ENCODE results near the gene GXYLT2. TPM values are rescaled to one million over a fixed set of nuclear protein-coding genes. Genes with fewer than 3 reads are reported as not detected.

The GXYLT2 gene
- total and polyA plus RNA-seq, 2 donors (not counting 1 experiment from before 2014, with no cell fraction given) = 6.6 to 25.9 TPM

DNA sequence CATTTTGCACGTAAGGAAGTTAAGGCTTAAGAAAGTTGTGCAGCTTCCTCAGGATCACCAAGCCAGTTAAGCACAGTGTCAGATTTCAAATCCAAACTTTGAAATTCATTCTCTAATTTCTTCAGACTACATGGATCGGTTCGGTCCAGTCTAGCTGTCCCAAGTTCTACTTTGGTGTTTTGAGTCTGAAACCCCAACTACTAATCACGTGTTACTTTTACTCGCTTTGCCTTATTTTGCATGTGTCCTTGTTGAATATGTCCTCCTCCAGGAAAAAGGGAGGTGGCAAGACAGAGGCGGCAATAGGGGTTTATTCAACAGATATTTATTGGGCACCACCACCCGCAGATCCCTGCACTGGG lies 522 bp upstream of the GXYLT2 start:
- Histone ChIP-seq H3K27me3 (ENCODE audit: control insufficient read depth, insufficient read depth, low read length) (no peaks in the 10 kb centered on the region), H3K4me1 (ENCODE audit: control insufficient read depth, extremely low read depth, insufficient read depth, low read length) (peaks cover 14% of the 10 kb centered on the region), H4K20me1 (ENCODE audit: control insufficient read depth, extremely low read depth, insufficient read depth, low read length) (no peaks in the 10 kb centered on the region), H3K4me3 (replicated peaks in 1 of 4; ENCODE audit: control extremely low read depth in 1 of 4, insufficient read depth in 1 of 4, low read depth in 3 of 4, low read length in 4 of 4) (peak overlapping the region; percentile 51 to 85 (median 64)), H2AFZ (ENCODE audit: low read length) (peak overlapping the region; percentile 78), H3K4me2 (ENCODE audit: extremely low read depth, insufficient read depth, low read length) (peak overlapping the region; percentile 86), H3K9me3 (ENCODE audit: control insufficient read depth, insufficient read depth, low read depth, low read length) (no peaks in the 10 kb centered on the region), H3K9ac (ENCODE audit: insufficient read depth, low read length) (no peak overlapping the region), H3K27ac (ENCODE audit: insufficient read depth, low read length) (no peak overlapping the region), H3K79me2 (ENCODE audit: control insufficient read depth, insufficient read depth, low read length) (no peaks in the 10 kb centered on the region), H3K36me3 (ENCODE audit: control insufficient read depth, insufficient read depth, low read length) (no peaks in the 10 kb centered on the region)
- TF ChIP-seq, protein P1, sequence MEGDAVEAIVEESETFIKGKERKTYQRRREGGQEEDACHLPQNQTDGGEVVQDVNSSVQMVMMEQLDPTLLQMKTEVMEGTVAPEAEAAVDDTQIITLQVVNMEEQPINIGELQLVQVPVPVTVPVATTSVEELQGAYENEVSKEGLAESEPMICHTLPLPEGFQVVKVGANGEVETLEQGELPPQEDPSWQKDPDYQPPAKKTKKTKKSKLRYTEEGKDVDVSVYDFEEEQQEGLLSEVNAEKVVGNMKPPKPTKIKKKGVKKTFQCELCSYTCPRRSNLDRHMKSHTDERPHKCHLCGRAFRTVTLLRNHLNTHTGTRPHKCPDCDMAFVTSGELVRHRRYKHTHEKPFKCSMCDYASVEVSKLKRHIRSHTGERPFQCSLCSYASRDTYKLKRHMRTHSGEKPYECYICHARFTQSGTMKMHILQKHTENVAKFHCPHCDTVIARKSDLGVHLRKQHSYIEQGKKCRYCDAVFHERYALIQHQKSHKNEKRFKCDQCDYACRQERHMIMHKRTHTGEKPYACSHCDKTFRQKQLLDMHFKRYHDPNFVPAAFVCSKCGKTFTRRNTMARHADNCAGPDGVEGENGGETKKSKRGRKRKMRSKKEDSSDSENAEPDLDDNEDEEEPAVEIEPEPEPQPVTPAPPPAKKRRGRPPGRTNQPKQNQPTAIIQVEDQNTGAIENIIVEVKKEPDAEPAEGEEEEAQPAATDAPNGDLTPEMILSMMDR (conservative IDR thresholded peaks at IDR 0.05 in 1 of 2, IDR thresholded peaks at IDR 0.05 in 1 of 2; ENCODE audit: low read depth in 1 of 2, low read length in 2 of 2) = no peak
- DNase-seq (ENCODE audit: low read depth in 2 of 2) = peak; percentile 22 to 40

DNA sequence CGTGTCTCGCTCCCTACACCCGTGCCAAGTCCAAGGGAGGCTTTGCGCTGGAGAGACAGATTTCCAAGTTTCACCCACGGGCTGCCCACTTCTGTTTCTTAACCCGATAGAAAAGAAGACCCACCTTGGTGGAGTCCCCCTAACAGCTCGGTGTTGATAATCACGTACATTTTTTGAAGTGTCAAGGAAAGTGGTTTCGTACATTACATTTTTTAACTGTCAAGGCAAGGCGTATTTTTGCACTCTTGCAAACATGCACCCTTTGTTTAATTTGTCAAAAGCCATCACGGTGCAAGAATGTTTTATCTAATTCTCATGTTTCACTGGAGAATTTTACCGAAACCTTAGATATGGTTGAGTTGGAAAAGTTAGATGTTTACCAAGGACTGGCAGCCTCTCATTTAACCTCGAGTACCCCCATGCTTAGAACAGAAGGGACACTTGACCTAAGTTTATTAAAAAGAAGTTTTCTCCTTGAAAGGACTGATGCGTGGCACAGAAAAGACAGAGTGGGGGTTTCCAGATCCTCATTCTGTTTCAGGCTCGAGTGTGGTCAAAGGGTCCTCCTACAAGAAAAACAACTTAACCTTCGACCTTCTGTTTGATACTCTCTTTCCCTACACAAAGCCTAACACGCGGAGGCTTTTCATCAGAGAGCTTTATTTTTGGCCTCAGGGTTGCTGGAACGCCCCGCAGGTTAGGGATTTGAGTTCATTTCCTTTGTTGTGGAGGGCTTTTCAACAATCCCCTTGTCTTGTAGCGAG lies 882 bp downstream of the GXYLT2 start:
- TF ChIP-seq, protein P1 (conservative IDR thresholded peaks at IDR 0.05 in 1 of 2, IDR thresholded peaks at IDR 0.05 in 1 of 2; ENCODE audit: low read depth in 1 of 2, low read length in 2 of 2) = no peak
- TF ChIP-seq EZH2 (IDR thresholded peaks at IDR 0.05; ENCODE audit: low read length, missing control alignments) = no peak

DNA sequence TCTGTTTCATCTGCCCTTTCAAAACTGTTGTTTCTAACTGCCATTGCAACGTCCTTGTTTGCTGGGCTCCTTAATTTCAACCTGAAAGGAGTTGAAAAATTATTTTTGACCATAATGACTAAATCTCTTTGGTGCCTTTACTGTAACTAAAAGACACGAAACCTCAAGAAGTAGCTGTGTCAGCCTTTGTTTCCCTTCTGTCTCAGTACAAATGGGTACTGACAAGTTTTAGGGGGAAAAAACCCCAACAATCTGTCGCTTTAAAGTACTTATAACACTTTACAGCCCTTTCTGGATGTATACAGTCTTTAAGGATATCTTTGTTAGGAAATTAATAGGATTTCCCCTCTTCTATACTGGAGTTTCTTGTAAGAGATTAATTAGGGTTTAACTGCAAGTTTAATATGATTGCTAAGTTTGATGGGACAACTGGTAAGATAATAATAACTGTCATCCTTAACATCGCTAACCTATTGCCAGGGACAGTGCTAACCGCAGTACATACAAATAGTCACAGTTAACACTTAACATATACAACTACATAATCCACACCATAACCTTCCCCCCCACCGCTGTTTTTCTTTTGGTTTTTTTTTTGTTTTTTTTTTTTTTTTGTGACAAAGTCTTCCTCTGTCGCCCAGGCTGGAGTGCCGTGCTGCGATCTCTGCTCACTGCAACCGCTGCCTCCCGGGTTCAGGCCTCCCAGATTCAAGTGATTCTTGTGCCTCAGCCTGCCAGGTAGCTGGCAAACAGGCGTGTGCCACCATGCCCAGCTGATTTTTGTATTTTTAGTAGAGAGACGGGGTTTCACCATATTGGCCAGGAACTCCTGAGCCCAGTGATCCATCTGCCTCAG lies 1.7 kb downstream of the GXYLT2 start:
- H3K27me3 ChIP-seq (ENCODE audit: control insufficient read depth, insufficient read depth, low read length) = no peaks in the 10 kb centered on the region
- H3K27ac ChIP-seq (ENCODE audit: insufficient read depth, low read length) = no peak overlapping the region
- H3K4me3 ChIP-seq (replicated peaks in 1 of 4; ENCODE audit: control extremely low read depth in 1 of 4, insufficient read depth in 1 of 4, low read depth in 3 of 4, low read length in 4 of 4) = peak overlapping the region; percentile 49 to 86 (median 65)
- H3K9ac ChIP-seq (ENCODE audit: insufficient read depth, low read length) = no peak overlapping the region
- no peaks in the 10 kb centered on the region for H3K36me3 ChIP-seq (ENCODE audit: control insufficient read depth, insufficient read depth, low read length)
- no peak for DNase-seq (ENCODE audit: low read depth in 2 of 2)
- peak overlapping the region; percentile 34 for H2AFZ ChIP-seq (ENCODE audit: low read length)
- H3K4me1 ChIP-seq (ENCODE audit: control insufficient read depth, extremely low read depth, insufficient read depth, low read length) = peaks cover 23% of the 10 kb centered on the region
- no peaks in the 10 kb centered on the region for H4K20me1 ChIP-seq (ENCODE audit: control insufficient read depth, extremely low read depth, insufficient read depth, low read length)
- peak overlapping the region; percentile 80 for H3K4me2 ChIP-seq (ENCODE audit: extremely low read depth, insufficient read depth, low read length)
- H3K9me3 ChIP-seq (ENCODE audit: control insufficient read depth, insufficient read depth, low read depth, low read length) = no peaks in the 10 kb centered on the region
- TF ChIP-seq EZH2 (IDR thresholded peaks at IDR 0.05; ENCODE audit: low read length, missing control alignments) = no peak
- TF ChIP-seq, protein P1 (conservative IDR thresholded peaks at IDR 0.05 in 1 of 2, IDR thresholded peaks at IDR 0.05 in 1 of 2; ENCODE audit: low read depth in 1 of 2, low read length in 2 of 2) = no peak
- H3K79me2 ChIP-seq (ENCODE audit: control insufficient read depth, insufficient read depth, low read length) = no peaks in the 10 kb centered on the region

More for the DNA sequence above, 882 bp downstream of the GXYLT2 start:
- Histone ChIP-seq H2AFZ (ENCODE audit: low read length) (peak overlapping the region; percentile 34), H3K36me3 (ENCODE audit: control insufficient read depth, insufficient read depth, low read length) (no peaks in the 10 kb centered on the region), H4K20me1 (ENCODE audit: control insufficient read depth, extremely low read depth, insufficient read depth, low read length) (no peaks in the 10 kb centered on the region), H3K9ac (ENCODE audit: insufficient read depth, low read length) (peak overlapping the region; percentile 56), H3K27ac (ENCODE audit: insufficient read depth, low read length) (no peak overlapping the region), H3K4me1 (ENCODE audit: control insufficient read depth, extremely low read depth, insufficient read depth, low read length) (peaks cover 23% of the 10 kb centered on the region), H3K4me2 (ENCODE audit: extremely low read depth, insufficient read depth, low read length) (peak overlapping the region; percentile 80), H3K27me3 (ENCODE audit: control insufficient read depth, insufficient read depth, low read length) (no peaks in the 10 kb centered on the region), H3K9me3 (ENCODE audit: control insufficient read depth, insufficient read depth, low read depth, low read length) (no peaks in the 10 kb centered on the region), H3K4me3 (replicated peaks in 1 of 4; ENCODE audit: control extremely low read depth in 1 of 4, insufficient read depth in 1 of 4, low read depth in 3 of 4, low read length in 4 of 4) (peak overlapping the region; percentile 49 to 86 (median 65)), H3K79me2 (ENCODE audit: control insufficient read depth, insufficient read depth, low read length) (no peaks in the 10 kb centered on the region)
- DNase-seq (ENCODE audit: low read depth in 2 of 2) = peak; percentile 37 to 51
